Measurements from ENCODE around the gene CTNNA3. TPM values are rescaled to one million over a fixed set of nuclear protein-coding genes. Genes with fewer than 3 reads are reported as not detected.

CTNNA3 gene
- total and polyA plus RNA-seq, 4 donors, result 0.16 to 2.4 (median 1.4) TPM

DNA sequence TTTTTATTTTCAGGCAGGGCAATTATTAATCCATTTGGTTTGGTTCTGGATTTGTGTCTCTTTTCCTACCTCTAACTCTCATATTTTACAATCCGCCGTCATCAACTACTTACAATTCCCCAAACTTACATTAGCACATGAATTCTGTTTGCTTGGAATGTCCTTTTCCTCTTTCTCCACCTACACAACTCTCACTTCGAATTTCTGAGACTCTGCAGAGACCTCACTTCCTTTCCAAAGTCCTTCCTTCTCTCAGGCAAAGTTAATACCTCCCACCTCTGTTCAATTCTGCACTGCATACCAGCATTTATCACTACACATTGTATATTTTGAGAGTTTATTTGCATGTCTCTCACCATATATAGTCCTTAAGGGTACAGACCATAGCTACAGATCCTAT lies 892.8 kb downstream of the CTNNA3 start:
- Histone ChIP-seq H3K4me1 (ENCODE audit: control insufficient read depth in 4 of 4, insufficient read depth in 4 of 4, low read length in 3 of 4) (peaks cover 0 to 7% (median 6%) of the 10 kb centered on the region in 4 donors), H3K27ac (ENCODE audit: low read depth in 1 of 2, low read length in 2 of 2) (no peak overlapping the region), H3K36me3 (ENCODE audit: control insufficient read depth in 4 of 4, insufficient read depth in 3 of 4, low read depth in 1 of 4, low read length in 3 of 4) (no peaks in the 10 kb centered on the region), H3K9me3 (ENCODE audit: control insufficient read depth in 4 of 4, low read length in 3 of 4) (no peaks in the 10 kb centered on the region), H3K9ac (ENCODE audit: low read depth in 1 of 2, low read length in 2 of 2) (no peak overlapping the region), H3K27me3 (ENCODE audit: control insufficient read depth in 4 of 4, insufficient read depth in 4 of 4, low read length in 3 of 4) (no peaks in the 10 kb centered on the region), H3K4me3 (ENCODE audit: low read depth in 1 of 3, low read length in 3 of 3) (no peak overlapping the region)
- TF ChIP-seq, protein P1, sequence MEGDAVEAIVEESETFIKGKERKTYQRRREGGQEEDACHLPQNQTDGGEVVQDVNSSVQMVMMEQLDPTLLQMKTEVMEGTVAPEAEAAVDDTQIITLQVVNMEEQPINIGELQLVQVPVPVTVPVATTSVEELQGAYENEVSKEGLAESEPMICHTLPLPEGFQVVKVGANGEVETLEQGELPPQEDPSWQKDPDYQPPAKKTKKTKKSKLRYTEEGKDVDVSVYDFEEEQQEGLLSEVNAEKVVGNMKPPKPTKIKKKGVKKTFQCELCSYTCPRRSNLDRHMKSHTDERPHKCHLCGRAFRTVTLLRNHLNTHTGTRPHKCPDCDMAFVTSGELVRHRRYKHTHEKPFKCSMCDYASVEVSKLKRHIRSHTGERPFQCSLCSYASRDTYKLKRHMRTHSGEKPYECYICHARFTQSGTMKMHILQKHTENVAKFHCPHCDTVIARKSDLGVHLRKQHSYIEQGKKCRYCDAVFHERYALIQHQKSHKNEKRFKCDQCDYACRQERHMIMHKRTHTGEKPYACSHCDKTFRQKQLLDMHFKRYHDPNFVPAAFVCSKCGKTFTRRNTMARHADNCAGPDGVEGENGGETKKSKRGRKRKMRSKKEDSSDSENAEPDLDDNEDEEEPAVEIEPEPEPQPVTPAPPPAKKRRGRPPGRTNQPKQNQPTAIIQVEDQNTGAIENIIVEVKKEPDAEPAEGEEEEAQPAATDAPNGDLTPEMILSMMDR (IDR thresholded peaks at IDR 0.05; ENCODE audit: low read depth, low read length, missing input control), result no peak
- TF ChIP-seq GABPA (IDR thresholded peaks at IDR 0.05 in 1 of 2, conservative IDR thresholded peaks at IDR 0.05 in 1 of 2) (no peak), JUND (IDR thresholded peaks at IDR 0.05) (no peak), YY1 (IDR thresholded peaks at IDR 0.05) (no peak), EGR1 (IDR thresholded peaks at IDR 0.05; ENCODE audit: low read depth in 2 of 2) (no peak), SP1 (IDR thresholded peaks at IDR 0.05) (no peak), HNF4G (IDR thresholded peaks at IDR 0.05) (no peak), FOXA1 (IDR thresholded peaks at IDR 0.05) (no peak), RXRA (IDR thresholded peaks at IDR 0.05) (no peak), ATF3 (IDR thresholded peaks at IDR 0.05) (no peak)
- TF ChIP-seq, protein P2, sequence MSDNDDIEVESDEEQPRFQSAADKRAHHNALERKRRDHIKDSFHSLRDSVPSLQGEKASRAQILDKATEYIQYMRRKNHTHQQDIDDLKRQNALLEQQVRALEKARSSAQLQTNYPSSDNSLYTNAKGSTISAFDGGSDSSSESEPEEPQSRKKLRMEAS (IDR thresholded peaks at IDR 0.05), result no peak
- TF ChIP-seq, protein P3, sequence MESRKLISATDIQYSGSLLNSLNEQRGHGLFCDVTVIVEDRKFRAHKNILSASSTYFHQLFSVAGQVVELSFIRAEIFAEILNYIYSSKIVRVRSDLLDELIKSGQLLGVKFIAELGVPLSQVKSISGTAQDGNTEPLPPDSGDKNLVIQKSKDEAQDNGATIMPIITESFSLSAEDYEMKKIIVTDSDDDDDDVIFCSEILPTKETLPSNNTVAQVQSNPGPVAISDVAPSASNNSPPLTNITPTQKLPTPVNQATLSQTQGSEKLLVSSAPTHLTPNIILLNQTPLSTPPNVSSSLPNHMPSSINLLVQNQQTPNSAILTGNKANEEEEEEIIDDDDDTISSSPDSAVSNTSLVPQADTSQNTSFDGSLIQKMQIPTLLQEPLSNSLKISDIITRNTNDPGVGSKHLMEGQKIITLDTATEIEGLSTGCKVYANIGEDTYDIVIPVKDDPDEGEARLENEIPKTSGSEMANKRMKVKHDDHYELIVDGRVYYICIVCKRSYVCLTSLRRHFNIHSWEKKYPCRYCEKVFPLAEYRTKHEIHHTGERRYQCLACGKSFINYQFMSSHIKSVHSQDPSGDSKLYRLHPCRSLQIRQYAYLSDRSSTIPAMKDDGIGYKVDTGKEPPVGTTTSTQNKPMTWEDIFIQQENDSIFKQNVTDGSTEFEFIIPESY (IDR thresholded peaks at IDR 0.05), result no peak
- DNase-seq (ENCODE audit: low spot score), result no peak
- 70% methylated on average over 3 of the region's 3 CpGs for WGBS

DNA sequence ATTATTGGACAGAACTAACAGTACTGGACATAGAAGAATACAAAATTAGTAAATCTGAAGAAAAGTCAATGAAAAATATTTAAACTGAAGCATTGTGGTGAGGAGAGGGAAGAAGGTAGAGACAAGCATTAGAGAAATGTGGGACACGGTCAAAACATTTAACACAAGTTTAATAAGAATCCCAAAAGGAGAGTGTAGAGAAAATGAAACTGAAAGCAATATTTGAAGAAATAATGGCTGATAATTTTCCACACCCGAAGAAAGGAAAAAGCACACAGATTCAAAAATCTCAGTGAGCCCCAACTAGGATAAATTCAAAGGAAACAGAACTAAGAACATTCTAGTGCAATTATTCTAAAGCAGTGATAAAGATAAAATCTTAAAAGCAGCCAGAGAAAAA lies 896.5 kb downstream of the CTNNA3 start:
- TF ChIP-seq, protein P4, sequence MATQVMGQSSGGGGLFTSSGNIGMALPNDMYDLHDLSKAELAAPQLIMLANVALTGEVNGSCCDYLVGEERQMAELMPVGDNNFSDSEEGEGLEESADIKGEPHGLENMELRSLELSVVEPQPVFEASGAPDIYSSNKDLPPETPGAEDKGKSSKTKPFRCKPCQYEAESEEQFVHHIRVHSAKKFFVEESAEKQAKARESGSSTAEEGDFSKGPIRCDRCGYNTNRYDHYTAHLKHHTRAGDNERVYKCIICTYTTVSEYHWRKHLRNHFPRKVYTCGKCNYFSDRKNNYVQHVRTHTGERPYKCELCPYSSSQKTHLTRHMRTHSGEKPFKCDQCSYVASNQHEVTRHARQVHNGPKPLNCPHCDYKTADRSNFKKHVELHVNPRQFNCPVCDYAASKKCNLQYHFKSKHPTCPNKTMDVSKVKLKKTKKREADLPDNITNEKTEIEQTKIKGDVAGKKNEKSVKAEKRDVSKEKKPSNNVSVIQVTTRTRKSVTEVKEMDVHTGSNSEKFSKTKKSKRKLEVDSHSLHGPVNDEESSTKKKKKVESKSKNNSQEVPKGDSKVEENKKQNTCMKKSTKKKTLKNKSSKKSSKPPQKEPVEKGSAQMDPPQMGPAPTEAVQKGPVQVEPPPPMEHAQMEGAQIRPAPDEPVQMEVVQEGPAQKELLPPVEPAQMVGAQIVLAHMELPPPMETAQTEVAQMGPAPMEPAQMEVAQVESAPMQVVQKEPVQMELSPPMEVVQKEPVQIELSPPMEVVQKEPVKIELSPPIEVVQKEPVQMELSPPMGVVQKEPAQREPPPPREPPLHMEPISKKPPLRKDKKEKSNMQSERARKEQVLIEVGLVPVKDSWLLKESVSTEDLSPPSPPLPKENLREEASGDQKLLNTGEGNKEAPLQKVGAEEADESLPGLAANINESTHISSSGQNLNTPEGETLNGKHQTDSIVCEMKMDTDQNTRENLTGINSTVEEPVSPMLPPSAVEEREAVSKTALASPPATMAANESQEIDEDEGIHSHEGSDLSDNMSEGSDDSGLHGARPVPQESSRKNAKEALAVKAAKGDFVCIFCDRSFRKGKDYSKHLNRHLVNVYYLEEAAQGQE (IDR thresholded peaks at IDR 0.05), result no peak
- TF ChIP-seq YY1 (IDR thresholded peaks at IDR 0.05), result peak; percentile 79
- Histone ChIP-seq H3K4me3 (ENCODE audit: low read depth in 1 of 3, low read length in 3 of 3) (peak overlapping the region; percentile 45 to 50 (median 49)), H3K9ac (ENCODE audit: low read depth in 1 of 2, low read length in 2 of 2) (peak overlapping the region; percentile 64 to 71), H3K27me3 (ENCODE audit: control insufficient read depth in 4 of 4, insufficient read depth in 4 of 4, low read length in 3 of 4) (no peaks in the 10 kb centered on the region), H3K9me3 (ENCODE audit: control insufficient read depth in 4 of 4, low read length in 3 of 4) (no peaks in the 10 kb centered on the region), H3K4me1 (ENCODE audit: control insufficient read depth in 4 of 4, insufficient read depth in 4 of 4, low read length in 3 of 4) (peaks cover 0 to under 1% (median 0%) of the 10 kb centered on the region in 4 donors), H3K36me3 (ENCODE audit: control insufficient read depth in 4 of 4, insufficient read depth in 3 of 4, low read depth in 1 of 4, low read length in 3 of 4) (no peaks in the 10 kb centered on the region), H3K27ac (ENCODE audit: low read depth in 1 of 2, low read length in 2 of 2) (no peak overlapping the region)
- DNase-seq (ENCODE audit: low spot score), result no peak
- 24% methylated on average over 2 of the region's 2 CpGs for WGBS
